H9 (cell line): ENCODE data around the gene PPFIBP1. TPM values are rescaled to one million over a fixed set of nuclear protein-coding genes. Genes with fewer than 3 reads are reported as not detected.
"Not testable (repeated sequence)": the region's sequence is repeated elsewhere in the genome, so short reads cannot be mapped to it uniquely, and the experiment has no call there.

ENCODE experiments used
- DNase-seq: peaks from one replicate; pipeline ENCODE4 v3.0.0-alpha.2; 2017
- H2AFZ ChIP-seq: one replicate; pipeline ENCODE4 v1.6.1; 2013; ENCODE audit warnings: mild to moderate bottlenecking, low read length, control low read depth, moderate library complexity
- H2AK5ac ChIP-seq: 2 replicates; pipeline ENCODE4 v1.6.1; 2013; ENCODE audit warnings: low read length, control low read depth, mixed read lengths; ENCODE audit not compliant: insufficient read length
- H2BK120ac ChIP-seq: one replicate; pipeline ENCODE4 v1.6.1; 2013; ENCODE audit warnings: low read depth, mild to moderate bottlenecking, low read length, control low read depth, inconsistent platforms; ENCODE audit not compliant: poor library complexity, severe bottlenecking
- H2BK12ac ChIP-seq: 2 replicates; pipeline ENCODE4 v1.6.1; 2013; ENCODE audit warnings: low read length, control low read depth, mixed read lengths, low read depth; ENCODE audit not compliant: insufficient read length
- H2BK15ac ChIP-seq: 2 replicates; pipeline ENCODE4 v1.6.1; 2013; ENCODE audit warnings: low read depth, low read length, control low read depth
- H2BK20ac ChIP-seq: one replicate; pipeline ENCODE4 v1.6.1; 2013; ENCODE audit warnings: low read depth, mild to moderate bottlenecking, low read length, control low read depth, inconsistent platforms; ENCODE audit not compliant: poor library complexity, severe bottlenecking
- H2BK5ac ChIP-seq: 2 replicates; pipeline ENCODE4 v1.6.1; 2013; ENCODE audit warnings: low read length, control low read depth, mixed read lengths; ENCODE audit not compliant: insufficient read length
- H3K14ac ChIP-seq: 2 replicates; pipeline ENCODE4 v1.6.1; 2013; ENCODE audit warnings: low read length, control low read depth; ENCODE audit not compliant: insufficient read depth
- H3K18ac ChIP-seq: 2 replicates; pipeline ENCODE4 v1.6.1; 2013; ENCODE audit warnings: low read depth, mild to moderate bottlenecking, mixed read lengths, low read length, control low read depth; ENCODE audit not compliant: insufficient read length
- H3K23ac ChIP-seq: 2 replicates; pipeline ENCODE4 v1.6.1; 2013; ENCODE audit warnings: low read length, control low read depth, mixed read lengths, low read depth; ENCODE audit not compliant: insufficient read length
- H3K23me2 ChIP-seq: 2 replicates; pipeline ENCODE4 v1.6.1; 2013; ENCODE audit warnings: low read depth, mild to moderate bottlenecking, mixed read lengths, low read length, control low read depth; ENCODE audit not compliant: insufficient read length, poor library complexity, severe bottlenecking
- H3K27ac ChIP-seq: 2 replicates; pipeline ENCODE4 v1.5.1; 2013; ENCODE audit warnings: low read length, control low read depth, mixed read lengths, low read depth; ENCODE audit not compliant: insufficient read length
- H3K27me3 ChIP-seq: 2 replicates; pipeline ENCODE4 v1.6.1; 2013; ENCODE audit warnings: low read length, control low read depth, inconsistent platforms; ENCODE audit not compliant: insufficient read depth
- H3K4ac ChIP-seq: 2 replicates; pipeline ENCODE4 v1.6.1; 2013; ENCODE audit warnings: low read depth, mild to moderate bottlenecking, control low read depth, inconsistent platforms, low read length, moderate library complexity
- H3K4me1 ChIP-seq: 2 replicates; pipeline ENCODE4 v1.6.1; 2013; ENCODE audit warnings: low read length, control low read depth, inconsistent platforms; ENCODE audit not compliant: insufficient read depth
- H3K4me2 ChIP-seq: 2 replicates; pipeline ENCODE4 v1.6.1; 2013; ENCODE audit warnings: low read length, control low read depth, mixed read lengths; ENCODE audit not compliant: insufficient read length, insufficient read depth
- H3K56ac ChIP-seq: 2 replicates; pipeline ENCODE4 v1.6.1; 2013; ENCODE audit warnings: low read depth, mild to moderate bottlenecking, mixed read lengths, low read length, control low read depth; ENCODE audit not compliant: insufficient read length
- H3K79me1 ChIP-seq: 2 replicates; pipeline ENCODE4 v1.6.1; 2013; ENCODE audit warnings: low read depth, mild to moderate bottlenecking, moderate library complexity, low read length, control low read depth, inconsistent platforms; ENCODE audit not compliant: insufficient read depth, poor library complexity, severe bottlenecking
- H3K79me2 ChIP-seq: 2 replicates; pipeline ENCODE4 v1.6.1; 2013; ENCODE audit warnings: low read length, control low read depth, inconsistent platforms; ENCODE audit not compliant: insufficient read depth
- H3K9ac ChIP-seq: 2 replicates; pipeline ENCODE4 v1.6.1; 2013; ENCODE audit warnings: low read length, control low read depth, mixed read lengths; ENCODE audit not compliant: insufficient read length; ENCODE audit errors: extremely low read depth
- H3K9me3 ChIP-seq: one replicate; pipeline ENCODE4 v1.6.1; 2013; ENCODE audit warnings: low read depth, low read length, inconsistent platforms; ENCODE audit not compliant: control insufficient read depth
- H3T11ph ChIP-seq: one replicate; pipeline ENCODE4 v1.6.1; 2013; ENCODE audit warnings: mild to moderate bottlenecking, low read length, control low read depth, inconsistent platforms
- H4K20me1 ChIP-seq: one replicate; pipeline ENCODE4 v1.6.1; 2013; ENCODE audit not compliant: control insufficient read depth, insufficient read length, insufficient read depth
- H4K5ac ChIP-seq: 2 replicates; pipeline ENCODE4 v1.6.1; 2013; ENCODE audit warnings: low read depth, mild to moderate bottlenecking, mixed read lengths, low read length, control low read depth; ENCODE audit not compliant: insufficient read length
- H4K8ac ChIP-seq: replicated peaks from 2 replicates; pipeline ENCODE4 v1.6.1; 2013; ENCODE audit warnings: low read length, control low read depth, mixed read lengths, low read depth; ENCODE audit not compliant: insufficient read length
- H4K91ac ChIP-seq: 2 replicates; pipeline ENCODE4 v1.6.1; 2013; ENCODE audit warnings: low read depth, mild to moderate bottlenecking, moderate library complexity, mixed read lengths, low read length, control low read depth; ENCODE audit not compliant: insufficient read length
- H3K27ac Mint-ChIP-seq, 3 experiments: 2 replicates in 2 of 3; 3 replicates in 1 of 3; pipeline ENCODE4 v1.8.0; 2020 to 2021; ENCODE audit warnings: mixed read lengths in 3 of 3, mild to moderate bottlenecking in 1 of 3, moderate library complexity in 1 of 3
- H3K27me3 Mint-ChIP-seq: 2 replicates; pipeline ENCODE4 v1.8.0; 2021; ENCODE audit warnings: low read depth, mild to moderate bottlenecking, moderate library complexity, mixed read lengths
- H3K36me3 Mint-ChIP-seq, 3 experiments: 2 replicates in 2 of 3; 3 replicates in 1 of 3; pipeline ENCODE4 v1.8.0; 2020 to 2021; ENCODE audit warnings: low read depth in 3 of 3, mixed read lengths in 3 of 3; ENCODE audit not compliant: insufficient read depth in 1 of 3
- H3K4me1 Mint-ChIP-seq, 2 experiments: 2 replicates each; pipeline ENCODE4 v1.8.0; 2020; ENCODE audit warnings: mixed read lengths in 2 of 2
- H3K4me3 Mint-ChIP-seq, 2 experiments: 2 replicates in 1 of 2; 3 replicates in 1 of 2; pipeline ENCODE4 v1.8.0; 2020 to 2021; ENCODE audit warnings: mild to moderate bottlenecking in 2 of 2, mixed read lengths in 2 of 2, moderate library complexity in 1 of 2
- H3K9me3 Mint-ChIP-seq, 2 experiments: 2 replicates in 1 of 2; 3 replicates in 1 of 2; pipeline ENCODE4 v1.8.0; 2020; ENCODE audit warnings: mild to moderate bottlenecking in 2 of 2, mixed read lengths in 2 of 2, moderate library complexity in 1 of 2
- WGBS: extraction: QIAGEN DNeasy Blood & Tissue Kit; methylation state at CpG from one replicate; pipeline ENCODE4 v1.1.7; 2013; ENCODE audit warnings: missing lambda C conversion rate, low lambda C conversion rate, mixed read lengths; ENCODE audit not compliant: insufficient read length; ENCODE audit errors: extremely low coverage; 5-methylcytosine and 5-hydroxymethylcytosine counted together
- total RNA-seq: library from RNA; stranded (reverse); gene quantifications from 2 replicates; pipeline ENCODE4 v1.2.1, GENCODE V29; 2021

The PPFIBP1 gene
- total RNA-seq, 1 experiment from 2014 or later: 29.2 TPM

- not testable (repeated sequence) for H3K14ac ChIP-seq, H3K23ac ChIP-seq, H3K4me2 ChIP-seq, H3K4ac ChIP-seq, H4K91ac ChIP-seq, H2BK12ac ChIP-seq, H3K56ac ChIP-seq, H4K5ac ChIP-seq, H3K4me3 Mint-ChIP-seq, H3K27ac ChIP-seq, H3K9me3 ChIP-seq, H2AK5ac ChIP-seq, H3K9ac ChIP-seq, H4K20me1 ChIP-seq, H3K27ac Mint-ChIP-seq, H2BK120ac ChIP-seq, DNase-seq, H3K36me3 Mint-ChIP-seq, H3K18ac ChIP-seq, H3T11ph ChIP-seq, H3K23me2 ChIP-seq, H3K9me3 Mint-ChIP-seq, H3K4me1 Mint-ChIP-seq, H3K27me3 ChIP-seq, H2BK15ac ChIP-seq, H2BK20ac ChIP-seq, H3K4me1 ChIP-seq, H3K79me1 ChIP-seq, H4K8ac ChIP-seq, H3K27me3 Mint-ChIP-seq, H3K79me2 ChIP-seq, H2BK5ac ChIP-seq, H2AFZ ChIP-seq
- no CpG with 5 or more reads among the region's 3 CpGs for WGBS
Measured at GRCh38 chr12:27581833-27582232, 57.8 kb downstream of the PPFIBP1 start.

GRCh38 chr12:27582445-27582844, 58.4 kb downstream of the PPFIBP1 start:
- not testable (repeated sequence) for H2BK20ac ChIP-seq, H2AK5ac ChIP-seq, H4K91ac ChIP-seq, H3K27ac ChIP-seq, H4K8ac ChIP-seq, H2BK120ac ChIP-seq, H4K5ac ChIP-seq, H3K23me2 ChIP-seq, H3K79me2 ChIP-seq, H3K9ac ChIP-seq, H2BK5ac ChIP-seq, H4K20me1 ChIP-seq, H2BK12ac ChIP-seq, H3K79me1 ChIP-seq, H3K4me2 ChIP-seq, H3K18ac ChIP-seq, H2AFZ ChIP-seq, DNase-seq, H3K9me3 Mint-ChIP-seq, H3K4me1 Mint-ChIP-seq, H3K27me3 Mint-ChIP-seq, H3T11ph ChIP-seq, H3K27me3 ChIP-seq, H3K36me3 Mint-ChIP-seq, H3K9me3 ChIP-seq, H3K23ac ChIP-seq, H3K56ac ChIP-seq, H3K4me1 ChIP-seq, H3K27ac Mint-ChIP-seq, H3K4ac ChIP-seq, H3K14ac ChIP-seq, H2BK15ac ChIP-seq, H3K4me3 Mint-ChIP-seq
- no CpG with 5 or more reads among the region's 5 CpGs for WGBS
